KMS-11 (cell line): ENCODE measurements around the gene NOL4L.

Source experiments
- H2AFZ ChIP-seq: fragments of 200-600 bp; sonication (generic); 2 replicates; pipeline ENCODE4 v1.6.1; 2016; ENCODE audit warnings: antibody characterized with exemption, mixed run types, low read depth
- H3K27ac ChIP-seq: fragments of 200-600 bp; sonication (generic); 2 replicates; pipeline ENCODE4 v1.6.1; 2016; ENCODE audit warnings: mild to moderate bottlenecking, mixed run types
- H3K27me3 ChIP-seq: fragments of 200-600 bp; sonication (generic); 2 replicates; pipeline ENCODE4 v1.6.1; 2017; ENCODE audit warnings: mild to moderate bottlenecking, low read depth, mixed run types, moderate library complexity; ENCODE audit not compliant: insufficient read depth
- H3K36me3 ChIP-seq: fragments of 200-600 bp; sonication (generic); 2 replicates; pipeline ENCODE4 v1.6.1; 2017; ENCODE audit warnings: mild to moderate bottlenecking, mixed run types; ENCODE audit not compliant: insufficient read depth
- H3K4me1 ChIP-seq: fragments of 200-600 bp; sonication (generic); 2 replicates; pipeline ENCODE4 v1.6.1; 2016; ENCODE audit warnings: mild to moderate bottlenecking, low read depth, mixed run types; ENCODE audit not compliant: poor library complexity, severe bottlenecking
- H3K4me2 ChIP-seq: fragments of 200-600 bp; sonication (generic); 2 replicates; pipeline ENCODE4 v1.7.0; 2016; ENCODE audit warnings: mild to moderate bottlenecking, mixed run types
- H3K4me3 ChIP-seq: fragments of 200-600 bp; sonication (generic); IDR thresholded peaks from 2 replicates; pipeline ENCODE4 v1.6.1; 2017; ENCODE audit warnings: low read depth, low read length, mixed read lengths; ENCODE audit not compliant: insufficient read depth
- H3K79me2 ChIP-seq: fragments of 200-600 bp; sonication (generic); 2 replicates; pipeline ENCODE4 v1.6.1; 2016; ENCODE audit warnings: low read depth, mixed run types; ENCODE audit not compliant: insufficient read depth
- H3K9ac ChIP-seq: fragments of 200-600 bp; sonication (generic); 2 replicates; pipeline ENCODE4 v1.6.1; 2016; ENCODE audit warnings: mild to moderate bottlenecking, mixed run types
- H4K20me1 ChIP-seq: fragments of 200-600 bp; sonication (generic); 2 replicates; pipeline ENCODE4 v1.6.1; 2016; ENCODE audit warnings: mild to moderate bottlenecking, mixed run types; ENCODE audit not compliant: insufficient read depth
- CTCF ChIP-seq: fragments of 200-600 bp; sonication (generic); conservative IDR thresholded peaks from 2 replicates; pipeline ENCODE4 v1.6.1; 2017; ENCODE audit warnings: low read depth, mild to moderate bottlenecking, antibody characterized with exemption, low read length, moderate library complexity, mixed read lengths

The NOL4L gene

GRCh38 chr20:32609111-32609773 is 24.1 kb upstream of the NOL4L start:
- Histone ChIP-seq H3K36me3 (no peaks in the 10 kb centered on the region), H3K4me2 (no peak overlapping the region), H4K20me1 (no peaks in the 10 kb centered on the region), H3K27me3 (peaks cover 5% of the 10 kb centered on the region; the same call in 1 of the 2 replicates), H2AFZ (no peak overlapping the region), H3K27ac (no peak overlapping the region), H3K79me2 (no peaks in the 10 kb centered on the region), H3K4me3 (no peak overlapping the region), H3K9ac (no peak overlapping the region), H3K4me1 (no peaks in the 10 kb centered on the region)
- TF ChIP-seq CTCF, result no peak

- no peaks in the 10 kb centered on the region for H3K79me2 ChIP-seq
- H3K9ac ChIP-seq, result no peak overlapping the region
- no peaks in the 10 kb centered on the region for H3K36me3 ChIP-seq
- H3K4me2 ChIP-seq, result no peak overlapping the region
- H3K4me3 ChIP-seq, result no peak overlapping the region
- H2AFZ ChIP-seq, result no peak overlapping the region
- H4K20me1 ChIP-seq, result no peaks in the 10 kb centered on the region
- H3K27ac ChIP-seq, result no peak overlapping the region
- no peak for TF ChIP-seq CTCF
- peaks cover 5% of the 10 kb centered on the region; the same call in 1 of the 2 replicates for H3K27me3 ChIP-seq
- H3K4me1 ChIP-seq, result no peaks in the 10 kb centered on the region
Observed at GRCh38 chr20:32608664-32609015, 23.5 kb upstream of the NOL4L start.

- Histone ChIP-seq H3K9ac (no peak overlapping the region), H3K36me3 (no peaks in the 10 kb centered on the region), H3K4me2 (no peak overlapping the region), H2AFZ (no peak overlapping the region), H4K20me1 (no peaks in the 10 kb centered on the region), H3K4me3 (no peak overlapping the region), H3K79me2 (no peaks in the 10 kb centered on the region), H3K27me3 (peaks cover 5% of the 10 kb centered on the region; the same call in 1 of the 2 replicates), H3K4me1 (no peaks in the 10 kb centered on the region), H3K27ac (no peak overlapping the region)
- no peak for TF ChIP-seq CTCF
Observed at GRCh38 chr20:32607727-32608663, 22.9 kb upstream of the NOL4L start.

- Histone ChIP-seq H3K4me3 (no peak overlapping the region), H4K20me1 (no peaks in the 10 kb centered on the region), H3K79me2 (no peaks in the 10 kb centered on the region), H3K27me3 (peaks cover 5% of the 10 kb centered on the region; the same call in 1 of the 2 replicates), H3K27ac (no peak overlapping the region), H3K4me2 (no peak overlapping the region), H3K36me3 (no peaks in the 10 kb centered on the region), H3K9ac (no peak overlapping the region), H2AFZ (no peak overlapping the region), H3K4me1 (no peaks in the 10 kb centered on the region)
- TF ChIP-seq CTCF, result no peak
Observed at GRCh38 chr20:32607324-32607723, 22.2 kb upstream of the NOL4L start.
